Loucy (cell line): ENCODE data around the gene ALPK3.

Source experiments
- H2AFZ ChIP-seq: fragments of 200-600 bp; sonication (generic); 2 replicates; pipeline ENCODE4 v1.6.0; 2016; ENCODE audit warnings: antibody characterized with exemption, mild to moderate bottlenecking, low read length, moderate library complexity
- H3F3A ChIP-seq: fragments of 200-600 bp; 2 replicates; pipeline ENCODE4 v1.6.0; 2016; ENCODE audit warnings: antibody characterized with exemption, low read depth, mild to moderate bottlenecking
- H3K27me3 ChIP-seq: fragments of 200-600 bp; sonication (generic); 2 replicates; pipeline ENCODE4 v1.6.1; 2014; ENCODE audit warnings: low read length, mild to moderate bottlenecking; ENCODE audit not compliant: insufficient read depth, poor library complexity, severe bottlenecking
- H3K36me3 ChIP-seq: fragments of 200-600 bp; sonication (generic); 2 replicates; pipeline ENCODE4 v1.6.1; 2016; ENCODE audit warnings: low read length; ENCODE audit not compliant: insufficient read depth
- H3K4me1 ChIP-seq: fragments of 200-600 bp; sonication (generic); 2 replicates; pipeline ENCODE4 v1.5.1; 2014; ENCODE audit warnings: low read length, mild to moderate bottlenecking; ENCODE audit not compliant: insufficient read depth, poor library complexity, severe bottlenecking
- H3K4me2 ChIP-seq: fragments of 200-600 bp; sonication (generic); 2 replicates; pipeline ENCODE4 v1.6.0; 2014; ENCODE audit warnings: antibody characterized with exemption, low read length, low read depth, mild to moderate bottlenecking; ENCODE audit not compliant: poor library complexity, severe bottlenecking
- H3K4me3 ChIP-seq: fragments of 200-600 bp; sonication (generic); 2 replicates; pipeline ENCODE4 v1.5.1; 2014; ENCODE audit warnings: low read length, mild to moderate bottlenecking, mixed read lengths; ENCODE audit not compliant: poor library complexity, severe bottlenecking
- H3K79me2 ChIP-seq: fragments of 200-600 bp; sonication (generic); 2 replicates; pipeline ENCODE4 v1.6.1; 2014; ENCODE audit warnings: low read length; ENCODE audit not compliant: insufficient read depth
- H3K9ac ChIP-seq: fragments of 200-600 bp; sonication (generic); 2 replicates; pipeline ENCODE4 v1.6.0; 2014; ENCODE audit warnings: mild to moderate bottlenecking, low read depth, low read length, moderate library complexity; ENCODE audit not compliant: poor library complexity, severe bottlenecking
- H3K9me2 ChIP-seq: fragments of 200-600 bp; sonication (generic); replicated peaks from 2 replicates; pipeline ENCODE4 v1.6.1; 2016; ENCODE audit warnings: low read depth, low read length, mixed read lengths
- H3K9me3 ChIP-seq: fragments of 200-600 bp; sonication (generic); 2 replicates; pipeline ENCODE4 v1.6.1; 2014; ENCODE audit warnings: mild to moderate bottlenecking, antibody characterized with exemption, low read length, low read depth; ENCODE audit not compliant: insufficient read depth
- H4K20me1 ChIP-seq: fragments of 200-600 bp; sonication (generic); 2 replicates; pipeline ENCODE4 v1.6.0; 2014; ENCODE audit warnings: antibody characterized with exemption, low read length, mild to moderate bottlenecking; ENCODE audit not compliant: insufficient read depth, poor library complexity, severe bottlenecking
- EZH2phosphoT487 ChIP-seq: fragments of 200-600 bp; IDR thresholded peaks from 2 replicates; pipeline ENCODE4 v1.6.1; 2018; ENCODE audit warnings: antibody characterized with exemption, mild to moderate bottlenecking, moderate library complexity, borderline replicate concordance
- TF ChIP-seq, protein P1 (sequence below): fragments of 200-600 bp; sonication (generic); conservative IDR thresholded peaks from 2 replicates; pipeline ENCODE4 v1.5.1; 2014; ENCODE audit warnings: mild to moderate bottlenecking, antibody characterized with exemption, low read length

ALPK3 gene

DNA sequence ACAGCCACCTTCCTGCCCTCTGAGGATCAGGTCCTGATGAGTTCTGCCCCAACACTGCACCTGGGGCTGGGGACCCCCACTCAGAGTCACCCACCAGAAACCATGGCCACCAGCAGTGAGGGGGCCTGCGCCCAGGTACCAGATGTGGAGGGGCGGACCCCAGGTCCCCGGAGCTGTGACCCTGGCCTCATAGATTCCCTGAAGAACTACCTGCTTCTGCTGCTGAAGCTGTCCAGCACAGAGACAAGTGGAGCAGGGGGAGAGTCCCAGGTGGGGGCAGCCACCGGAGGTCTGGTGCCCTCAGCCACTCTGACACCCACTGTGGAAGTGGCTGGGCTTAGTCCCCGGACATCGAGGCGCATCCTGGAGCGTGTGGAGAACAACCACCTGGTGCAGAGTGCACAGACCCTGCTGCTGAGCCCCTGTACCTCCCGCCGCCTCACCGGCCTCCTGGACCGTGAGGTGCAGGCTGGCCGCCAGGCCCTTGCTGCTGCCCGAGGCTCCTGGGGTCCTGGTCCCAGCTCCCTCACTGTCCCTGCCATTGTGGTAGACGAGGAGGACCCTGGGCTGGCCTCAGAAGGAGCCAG is 40.4 kb downstream of the ALPK3 start:
- H3K4me2 ChIP-seq, result no peak overlapping the region
- no peaks in the 10 kb centered on the region for H3K9me2 ChIP-seq
- no peak overlapping the region for H2AFZ ChIP-seq
- H3F3A ChIP-seq, result no peaks in the 10 kb centered on the region
- no peaks in the 10 kb centered on the region for H3K9me3 ChIP-seq
- no peaks in the 10 kb centered on the region for H3K79me2 ChIP-seq
- TF ChIP-seq, protein P1, sequence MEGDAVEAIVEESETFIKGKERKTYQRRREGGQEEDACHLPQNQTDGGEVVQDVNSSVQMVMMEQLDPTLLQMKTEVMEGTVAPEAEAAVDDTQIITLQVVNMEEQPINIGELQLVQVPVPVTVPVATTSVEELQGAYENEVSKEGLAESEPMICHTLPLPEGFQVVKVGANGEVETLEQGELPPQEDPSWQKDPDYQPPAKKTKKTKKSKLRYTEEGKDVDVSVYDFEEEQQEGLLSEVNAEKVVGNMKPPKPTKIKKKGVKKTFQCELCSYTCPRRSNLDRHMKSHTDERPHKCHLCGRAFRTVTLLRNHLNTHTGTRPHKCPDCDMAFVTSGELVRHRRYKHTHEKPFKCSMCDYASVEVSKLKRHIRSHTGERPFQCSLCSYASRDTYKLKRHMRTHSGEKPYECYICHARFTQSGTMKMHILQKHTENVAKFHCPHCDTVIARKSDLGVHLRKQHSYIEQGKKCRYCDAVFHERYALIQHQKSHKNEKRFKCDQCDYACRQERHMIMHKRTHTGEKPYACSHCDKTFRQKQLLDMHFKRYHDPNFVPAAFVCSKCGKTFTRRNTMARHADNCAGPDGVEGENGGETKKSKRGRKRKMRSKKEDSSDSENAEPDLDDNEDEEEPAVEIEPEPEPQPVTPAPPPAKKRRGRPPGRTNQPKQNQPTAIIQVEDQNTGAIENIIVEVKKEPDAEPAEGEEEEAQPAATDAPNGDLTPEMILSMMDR, result no peak
- TF ChIP-seq EZH2phosphoT487, result no peak
- H3K4me1 ChIP-seq, result no peaks in the 10 kb centered on the region
- no peak overlapping the region for H3K4me3 ChIP-seq
- no peak overlapping the region for H3K9ac ChIP-seq
- no peaks in the 10 kb centered on the region for H4K20me1 ChIP-seq
- H3K36me3 ChIP-seq, result no peaks in the 10 kb centered on the region
- no peaks in the 10 kb centered on the region for H3K27me3 ChIP-seq

DNA sequence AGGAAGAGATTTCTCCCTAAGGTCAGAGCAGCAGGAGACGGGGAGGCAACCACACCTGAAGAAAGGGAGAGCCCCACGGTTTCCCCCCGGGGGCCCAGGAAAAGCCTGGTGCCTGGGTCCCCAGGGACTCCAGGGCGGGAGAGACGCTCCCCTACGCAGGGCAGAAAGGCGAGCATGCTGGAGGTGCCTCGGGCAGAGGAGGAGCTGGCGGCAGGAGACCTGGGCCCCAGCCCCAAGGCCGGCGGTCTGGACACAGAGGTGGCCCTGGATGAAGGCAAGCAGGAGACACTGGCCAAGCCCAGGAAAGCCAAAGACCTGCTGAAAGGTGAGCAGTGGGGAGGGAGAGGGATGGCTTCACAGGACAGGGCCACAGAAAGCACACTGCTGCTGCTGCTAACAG is 41.1 kb downstream of the ALPK3 start:
- Histone ChIP-seq H3K4me3 (no peak overlapping the region), H3K4me1 (no peaks in the 10 kb centered on the region), H3K4me2 (no peak overlapping the region), H3K9me2 (no peaks in the 10 kb centered on the region), H2AFZ (no peak overlapping the region), H3K27me3 (no peaks in the 10 kb centered on the region), H3K36me3 (no peaks in the 10 kb centered on the region), H3F3A (no peaks in the 10 kb centered on the region), H4K20me1 (no peaks in the 10 kb centered on the region), H3K79me2 (no peaks in the 10 kb centered on the region), H3K9me3 (no peaks in the 10 kb centered on the region), H3K9ac (no peak overlapping the region)
- TF ChIP-seq, protein P1, result no peak
- no peak for TF ChIP-seq EZH2phosphoT487

DNA sequence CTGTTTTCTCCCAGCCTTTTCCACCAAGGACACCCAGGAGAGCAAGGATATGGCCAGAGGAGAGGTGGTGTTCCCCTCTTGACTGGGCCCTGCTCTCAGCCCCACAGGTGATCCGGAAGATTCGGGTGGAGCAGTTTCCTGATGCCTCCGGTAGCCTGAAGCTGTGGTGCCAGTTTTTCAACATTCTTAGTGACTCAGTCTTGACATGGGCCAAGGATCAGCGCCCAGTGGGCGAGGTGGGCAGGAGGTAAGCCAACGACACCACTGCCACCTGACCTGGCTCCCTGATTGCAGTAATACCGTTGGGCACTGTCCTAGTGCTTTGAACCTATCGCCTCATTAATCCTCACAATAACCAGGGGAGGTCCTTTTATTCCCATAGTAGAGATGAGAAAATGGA is 42.0 kb downstream of the ALPK3 start:
- TF ChIP-seq, protein P1, result no peak
- no peak for TF ChIP-seq EZH2phosphoT487
- Histone ChIP-seq H2AFZ (no peak overlapping the region), H3K9me3 (no peaks in the 10 kb centered on the region), H3K4me2 (no peak overlapping the region), H4K20me1 (no peaks in the 10 kb centered on the region), H3K9me2 (no peaks in the 10 kb centered on the region), H3K79me2 (no peaks in the 10 kb centered on the region), H3K4me1 (no peaks in the 10 kb centered on the region), H3F3A (no peaks in the 10 kb centered on the region), H3K4me3 (no peak overlapping the region), H3K27me3 (no peaks in the 10 kb centered on the region), H3K36me3 (no peaks in the 10 kb centered on the region), H3K9ac (no peak overlapping the region)
